OCI-LY1 (cell line): ENCODE results near the gene CDH4.

Source experiments
- H2AFZ ChIP-seq: fragments of 200-600 bp; sonication (generic), shearing (Covaris generic); 2 replicates; pipeline ENCODE4 v1.6.0; 2014; ENCODE audit warnings: antibody characterized with exemption, mild to moderate bottlenecking, low read length
- H3F3A ChIP-seq: fragments of 200-600 bp; sonication (generic), shearing (Covaris generic); 2 replicates; pipeline ENCODE4 v1.6.0; 2014; ENCODE audit warnings: mild to moderate bottlenecking, antibody characterized with exemption, low read length, moderate library complexity; ENCODE audit not compliant: insufficient read depth
- H3K27ac ChIP-seq: fragments of 200-600 bp; sonication (generic); 2 replicates; pipeline ENCODE4 v1.5.1; 2014; ENCODE audit warnings: low read length, mixed run types, mild to moderate bottlenecking, low read depth; ENCODE audit not compliant: poor library complexity, severe bottlenecking
- H3K27me3 ChIP-seq: fragments of 200-600 bp; sonication (generic); 2 replicates; pipeline ENCODE4 v1.6.0; 2014; ENCODE audit warnings: antibody characterized with exemption, mild to moderate bottlenecking, low read length, moderate library complexity; ENCODE audit not compliant: insufficient read depth
- H3K36me3 ChIP-seq: fragments of 200-600 bp; sonication (generic); 2 replicates; pipeline ENCODE4 v1.6.1; 2014; ENCODE audit warnings: mild to moderate bottlenecking, antibody characterized with exemption, low read length, moderate library complexity, mixed read lengths; ENCODE audit not compliant: insufficient read depth
- H3K4me1 ChIP-seq: fragments of 200-600 bp; sonication (generic); 2 replicates; pipeline ENCODE4 v1.5.1; 2014; ENCODE audit warnings: mild to moderate bottlenecking, low read length, moderate library complexity; ENCODE audit not compliant: insufficient read depth, severe bottlenecking
- H3K4me2 ChIP-seq: fragments of 200-600 bp; sonication (generic), shearing (Covaris generic); 2 replicates; pipeline ENCODE4 v1.6.1; 2014; ENCODE audit warnings: low read length
- H3K4me3 ChIP-seq: fragments of 200-600 bp; sonication (generic); 2 replicates; pipeline ENCODE4 v1.5.1; 2014; ENCODE audit warnings: low read length, low read depth, mild to moderate bottlenecking, mixed read lengths; ENCODE audit not compliant: poor library complexity, severe bottlenecking
- H3K79me2 ChIP-seq: fragments of 200-600 bp; shearing (Covaris generic); 2 replicates; pipeline ENCODE4 v1.6.1; 2016; ENCODE audit warnings: mixed run types, low read length, mixed read lengths; ENCODE audit not compliant: insufficient read depth
- H3K9ac ChIP-seq: fragments of 200-600 bp; sonication (generic), shearing (Covaris generic); 2 replicates; pipeline ENCODE4 v1.6.1; 2014; ENCODE audit warnings: mild to moderate bottlenecking, low read length, mixed read lengths
- H3K9me2 ChIP-seq: fragments of 200-600 bp; sonication (generic), shearing (Covaris generic); 2 replicates; pipeline ENCODE4 v1.6.1; 2014; ENCODE audit warnings: low read depth, mild to moderate bottlenecking, low read length, mixed read lengths
- H3K9me3 ChIP-seq: fragments of 200-600 bp; shearing (Covaris generic); 2 replicates; pipeline ENCODE4 v1.6.1; 2014; ENCODE audit warnings: low read length, mixed read lengths
- H4K20me1 ChIP-seq: fragments of 200-600 bp; sonication (generic), shearing (Covaris generic); 2 replicates; pipeline ENCODE4 v1.6.0; 2016; ENCODE audit warnings: mild to moderate bottlenecking, low read length; ENCODE audit not compliant: insufficient read depth
- EZH2 ChIP-seq: fragments of 200-600 bp; sonication (generic), shearing (Covaris generic); IDR thresholded peaks from 2 replicates; pipeline ENCODE4 v1.8.0; 2017; ENCODE audit warnings: borderline replicate concordance, mixed run types, mild to moderate bottlenecking, antibody characterized with exemption, low read length, moderate library complexity, mixed read lengths
- TF ChIP-seq, protein P1 (sequence below): fragments of 200-600 bp; sonication (generic), shearing (Covaris generic); IDR thresholded peaks from 2 replicates; pipeline ENCODE4 v1.5.1; 2017; ENCODE audit warnings: mild to moderate bottlenecking, antibody characterized with exemption, low read length, moderate library complexity, mixed read lengths

Gene CDH4

DNA sequence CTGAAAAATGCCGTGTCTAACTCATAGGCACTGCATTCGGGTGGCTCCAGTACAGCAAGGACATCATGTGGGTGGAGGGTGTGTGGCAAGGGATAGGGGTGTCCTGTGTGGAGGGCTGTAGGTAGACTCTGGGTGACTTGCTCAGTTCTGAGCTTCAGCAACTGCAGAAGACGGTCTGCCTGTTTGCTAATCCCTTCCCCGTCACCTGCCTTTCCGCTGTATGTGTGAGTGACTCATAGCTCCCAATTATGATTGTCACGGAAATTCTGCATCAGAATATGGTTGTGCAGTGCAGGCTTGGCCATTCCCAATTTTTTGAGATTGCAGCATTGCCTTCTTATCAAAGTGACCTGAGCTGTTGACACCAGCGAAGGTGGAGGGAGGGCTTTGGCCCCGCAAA, 174.3 kb downstream of the CDH4 start:
- no peak overlapping the region for H3K27ac ChIP-seq
- H3K9ac ChIP-seq: no peak overlapping the region
- H3K4me1 ChIP-seq: no peaks in the 10 kb centered on the region
- no peaks in the 10 kb centered on the region for H3K9me3 ChIP-seq
- TF ChIP-seq EZH2: no peak
- TF ChIP-seq, protein P1, sequence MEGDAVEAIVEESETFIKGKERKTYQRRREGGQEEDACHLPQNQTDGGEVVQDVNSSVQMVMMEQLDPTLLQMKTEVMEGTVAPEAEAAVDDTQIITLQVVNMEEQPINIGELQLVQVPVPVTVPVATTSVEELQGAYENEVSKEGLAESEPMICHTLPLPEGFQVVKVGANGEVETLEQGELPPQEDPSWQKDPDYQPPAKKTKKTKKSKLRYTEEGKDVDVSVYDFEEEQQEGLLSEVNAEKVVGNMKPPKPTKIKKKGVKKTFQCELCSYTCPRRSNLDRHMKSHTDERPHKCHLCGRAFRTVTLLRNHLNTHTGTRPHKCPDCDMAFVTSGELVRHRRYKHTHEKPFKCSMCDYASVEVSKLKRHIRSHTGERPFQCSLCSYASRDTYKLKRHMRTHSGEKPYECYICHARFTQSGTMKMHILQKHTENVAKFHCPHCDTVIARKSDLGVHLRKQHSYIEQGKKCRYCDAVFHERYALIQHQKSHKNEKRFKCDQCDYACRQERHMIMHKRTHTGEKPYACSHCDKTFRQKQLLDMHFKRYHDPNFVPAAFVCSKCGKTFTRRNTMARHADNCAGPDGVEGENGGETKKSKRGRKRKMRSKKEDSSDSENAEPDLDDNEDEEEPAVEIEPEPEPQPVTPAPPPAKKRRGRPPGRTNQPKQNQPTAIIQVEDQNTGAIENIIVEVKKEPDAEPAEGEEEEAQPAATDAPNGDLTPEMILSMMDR: no peak
- H3K9me2 ChIP-seq: no peaks in the 10 kb centered on the region
- no peak overlapping the region for H3K4me3 ChIP-seq
- no peaks in the 10 kb centered on the region for H3K36me3 ChIP-seq
- no peaks in the 10 kb centered on the region for H4K20me1 ChIP-seq
- H3K27me3 ChIP-seq: no peaks in the 10 kb centered on the region
- H3K4me2 ChIP-seq: no peak overlapping the region
- H3K79me2 ChIP-seq: no peaks in the 10 kb centered on the region
- H3F3A ChIP-seq: no peaks in the 10 kb centered on the region
- H2AFZ ChIP-seq: no peak overlapping the region

DNA sequence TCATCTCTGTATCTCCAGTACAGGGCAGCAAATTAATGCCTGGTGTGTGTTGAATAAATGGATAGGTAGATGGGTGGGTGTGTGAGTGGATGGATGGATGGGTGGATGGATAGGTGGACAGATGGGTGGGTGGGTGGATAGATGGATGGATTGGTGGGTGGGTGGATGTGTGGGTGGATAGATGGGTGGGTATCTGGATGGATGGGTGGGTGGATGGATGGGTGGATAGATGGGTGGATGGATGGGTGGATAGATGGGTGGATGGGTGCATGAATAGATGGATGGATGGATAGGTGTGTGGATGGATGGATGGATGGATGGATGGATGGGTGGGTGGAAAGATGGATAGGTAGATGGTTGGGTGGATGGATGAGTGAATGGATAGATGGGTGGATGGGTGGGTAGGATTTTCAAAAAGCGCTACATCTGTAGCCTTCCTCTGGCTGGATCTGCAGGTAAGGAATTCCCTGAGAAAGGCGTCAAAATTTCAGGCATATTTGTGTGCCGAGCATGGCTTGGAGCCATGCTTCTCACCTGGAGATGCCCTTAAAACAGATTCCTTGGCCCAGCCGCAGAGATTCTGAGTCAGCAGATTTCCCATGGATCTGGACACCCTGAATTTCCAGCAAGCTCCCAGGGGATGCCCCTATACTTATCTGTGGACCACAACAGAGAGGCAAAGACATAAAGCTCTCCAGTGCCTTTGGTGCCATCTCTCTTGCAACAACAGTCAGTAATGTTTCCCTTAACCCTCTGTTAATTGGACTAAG, 177.6 kb downstream of the CDH4 start:
- no peaks in the 10 kb centered on the region for H3K4me1 ChIP-seq
- H3K36me3 ChIP-seq: no peaks in the 10 kb centered on the region
- H3K4me2 ChIP-seq: no peak overlapping the region
- no peaks in the 10 kb centered on the region for H3K9me3 ChIP-seq
- no peaks in the 10 kb centered on the region for H4K20me1 ChIP-seq
- H3F3A ChIP-seq: no peaks in the 10 kb centered on the region
- no peak overlapping the region for H2AFZ ChIP-seq
- H3K9ac ChIP-seq: no peak overlapping the region
- no peak overlapping the region for H3K27ac ChIP-seq
- TF ChIP-seq, protein P1: no peak
- TF ChIP-seq EZH2: no peak
- no peak overlapping the region for H3K4me3 ChIP-seq
- H3K27me3 ChIP-seq: no peaks in the 10 kb centered on the region
- no peaks in the 10 kb centered on the region for H3K9me2 ChIP-seq
- H3K79me2 ChIP-seq: no peaks in the 10 kb centered on the region

DNA sequence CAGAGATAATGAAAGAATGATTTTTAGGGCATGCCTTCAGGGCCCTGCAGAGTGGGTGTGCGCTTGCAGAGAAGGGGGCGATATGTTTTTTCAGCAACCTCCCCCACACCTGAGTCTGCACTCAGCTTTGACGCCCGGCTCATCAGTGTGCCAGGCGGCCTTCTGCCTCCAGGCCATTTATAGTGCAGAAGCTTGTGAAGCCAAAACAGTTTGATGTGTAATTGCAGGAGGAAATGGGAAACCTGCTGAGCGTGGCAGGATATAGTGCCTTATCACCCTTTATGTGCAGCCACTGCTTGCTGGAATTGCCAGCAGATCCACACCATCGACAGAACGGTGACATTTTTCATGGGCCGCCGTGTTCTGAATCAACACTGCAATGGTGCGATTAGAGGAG, 178.2 kb downstream of the CDH4 start:
- no peak overlapping the region for H3K27ac ChIP-seq
- H3F3A ChIP-seq: no peaks in the 10 kb centered on the region
- no peak overlapping the region for H3K9ac ChIP-seq
- H3K4me1 ChIP-seq: no peaks in the 10 kb centered on the region
- no peak overlapping the region for H3K4me3 ChIP-seq
- TF ChIP-seq EZH2: no peak
- TF ChIP-seq, protein P1: no peak
- H3K79me2 ChIP-seq: no peaks in the 10 kb centered on the region
- no peaks in the 10 kb centered on the region for H4K20me1 ChIP-seq
- H3K9me3 ChIP-seq: no peaks in the 10 kb centered on the region
- no peaks in the 10 kb centered on the region for H3K27me3 ChIP-seq
- H3K36me3 ChIP-seq: no peaks in the 10 kb centered on the region
- no peaks in the 10 kb centered on the region for H3K9me2 ChIP-seq
- H3K4me2 ChIP-seq: no peak overlapping the region
- no peak overlapping the region for H2AFZ ChIP-seq
